Panc1 (cell line): ENCODE results near the gene CYP2E1. TPM values are rescaled to one million over a fixed set of nuclear protein-coding genes. Genes with fewer than 3 reads are reported as not detected.
A peak's percentile ranks its signal among the peaks of the same experiment; 100 is the strongest.

Experiments used
- ATAC-seq: fragments of 200-7000 bp; cut with Tn5 transposase; 2 replicates; pipeline ENCODE4 v1.9.1; 2020; ENCODE audit warnings: mild to moderate bottlenecking, moderate library complexity
- Bru-seq: library from RNA; stranded (reverse); fragments of 400-500 nt; gene quantifications from one replicate; lab custom pipeline; 2021; lab: Mats Ljungman, UMichigan
- BruChase-seq, 2 experiments: library from RNA; stranded (reverse); fragments of 400-500 nt; gene quantifications; one replicate each; lab custom pipeline; 2021; lab: Mats Ljungman, UMichigan
- BruUV-seq: library from RNA; stranded (reverse); fragments of 400-500 nt; replicated peaks from 2 replicates; lab custom pipeline; 2021; lab: Mats Ljungman, UMichigan
- CTCF ChIA-PET: fragments of 300-600 bp; sonication (Branson Sonifier 250); formaldehyde crosslinking; loops from one replicate; lab custom pipeline; 2022; ENCODE audit warnings: antibody characterized with exemption; lab: Charles Lee
- POLR2A ChIA-PET: fragments of 300-600 bp; sonication (Branson Sonifier 250); formaldehyde crosslinking; loops from one replicate; lab custom pipeline; 2022; ENCODE audit warnings: antibody characterized with exemption; lab: Charles Lee
- DNase-seq: peaks from one replicate; pipeline ENCODE4 v3.0.0-alpha.2; 2010; ENCODE audit warnings: low read depth, low spot score
- H3K27ac ChIP-seq: 2 replicates; pipeline ENCODE4 v1.5.1; 2011; ENCODE audit warnings: mild to moderate bottlenecking, low read length, inconsistent platforms
- H3K27me3 ChIP-seq: fragments of 200-500 bp; sonication (Bioruptor generic); 2 replicates; pipeline ENCODE4 v1.6.0; 2014; ENCODE audit warnings: low read length, inconsistent platforms; ENCODE audit not compliant: control insufficient read depth, insufficient read depth
- H3K36me3 ChIP-seq: fragments of 200-500 bp; sonication (Bioruptor generic); 2 replicates; pipeline ENCODE4 v1.5.1; 2014; ENCODE audit warnings: inconsistent platforms, mild to moderate bottlenecking, low read length, moderate library complexity; ENCODE audit not compliant: control insufficient read depth, insufficient read depth
- H3K4me1 ChIP-seq: 2 replicates; pipeline ENCODE4 v1.5.1; 2011; ENCODE audit warnings: inconsistent platforms, mild to moderate bottlenecking, low read length, moderate library complexity; ENCODE audit not compliant: control insufficient read depth, insufficient read depth
- H3K4me3 ChIP-seq, 2 experiments: 2 replicates each; pipeline ENCODE4 v1.5.1; 2011 to 2012; ENCODE audit warnings: low read depth in 2 of 2, low read length in 2 of 2, mild to moderate bottlenecking in 2 of 2, inconsistent platforms in 1 of 2, moderate library complexity in 1 of 2
- H3K9me3 ChIP-seq: fragments of 200-500 bp; sonication (Bioruptor generic); 2 replicates; pipeline ENCODE4 v1.5.1; 2014; ENCODE audit warnings: low read depth, mild to moderate bottlenecking, inconsistent platforms, low read length, moderate library complexity; ENCODE audit not compliant: control insufficient read depth, insufficient read depth
- CTCF ChIP-seq: fragments of 450-650 bp; IDR thresholded peaks from 2 replicates; pipeline ENCODE4 v1.5.1; 2017; ENCODE audit warnings: mild to moderate bottlenecking
- POLR2AphosphoS5 ChIP-seq: IDR thresholded peaks from 2 replicates; pipeline ENCODE4 v1.6.1; 2012; ENCODE audit warnings: mild to moderate bottlenecking, low read depth, low read length, moderate library complexity
- REST ChIP-seq, 2 experiments: IDR thresholded peaks; 2 replicates each; pipeline ENCODE4 v1.6.1; 2011 to 2012; ENCODE audit warnings: low read depth in 2 of 2, control low read depth in 1 of 2, low read length in 1 of 2, mild to moderate bottlenecking in 1 of 2, moderate library complexity in 1 of 2; ENCODE audit not compliant: insufficient read depth in 1 of 2
- SIN3A ChIP-seq: IDR thresholded peaks from 2 replicates; pipeline ENCODE4 v1.6.1; 2012; ENCODE audit warnings: low read depth, mild to moderate bottlenecking, low read length, moderate library complexity, borderline replicate concordance; ENCODE audit not compliant: insufficient read depth
- TCF7L2 ChIP-seq: IDR thresholded peaks from 2 replicates; pipeline ENCODE4 v1.6.1; 2011; ENCODE audit warnings: mild to moderate bottlenecking, low read depth, low read length, inconsistent platforms
- in situ Hi-C: cut with HindIII; loops from 2 replicates; pipeline ENCODE4 v1.10.0; 2016; ENCODE audit warnings: low sequenced_read_pairs, low pct_unique_long_range_greater_than_20kb
- intact Hi-C: fragments of 100-400 bp; cut with micrococcal nuclease; formaldehyde crosslinking; loops from one replicate; pipeline ENCODE4 v1.10.0; 2022; ENCODE audit not compliant: unreplicated experiment
- long read RNA-seq: library from polyadenylated mRNA; unstranded; transcript quantifications from one replicate; pipeline ENCODE4 v2.0.0, GENCODE V29; 2021; ENCODE audit not compliant: unreplicated experiment
- polyA plus RNA-seq: library from polyadenylated mRNA; unstranded; fragments of >200 nt; gene quantifications from one replicate; pipeline ENCODE4 v1.2.1, GENCODE V29; 2012; ENCODE audit warnings: missing spikeins; ENCODE audit not compliant: insufficient read length
- total RNA-seq: library from RNA; stranded (reverse); gene quantifications from one replicate; pipeline ENCODE4 v1.2.1, GENCODE V29; 2021; ENCODE audit not compliant: unreplicated experiment

The CYP2E1 gene
- total RNA-seq (1.1 TPM), Bru-seq, nascent RNA (percentile 23 among the genes with signal in this experiment), BruChase-seq, experiment 1, labeled RNA remaining after a 2-hour chase (percentile 36 among the genes with signal in this experiment), BruChase-seq, experiment 2, labeled RNA remaining after a 6-hour chase (percentile 24 among the genes with signal in this experiment)
- 0.40 TPM for polyA plus RNA-seq
- long read RNA-seq = 0 reads

GRCh38 chr10:133526957-133527588 lies at the start of gene CYP2E1:
TSS of gene CYP2E1 (plus strand) at chr10:133527363. CDS start at chr10:133527396, 33 bp downstream.
- H3K4me1 ChIP-seq = no peaks in the 10 kb centered on the region
- H3K27ac ChIP-seq = no peak within 1 kb of the TSS
- BruUV-seq = no TSS peak
- no peak for ATAC-seq
- DNase-seq = no peak
- H3K36me3 ChIP-seq = no peaks in the 10 kb centered on the region
- no peak for TF ChIP-seq SIN3A
- TF ChIP-seq TCF7L2 = no peak
- TF ChIP-seq CTCF = no peak
- TF ChIP-seq POLR2AphosphoS5 = no peak
- no peak for TF ChIP-seq REST (IDR thresholded peaks at IDR 0.05; ENCODE audit: insufficient read depth in 1 of 2, low read depth in 2 of 2, low read length in 1 of 2)
- peaks cover 7% of the 10 kb centered on the region; the same call in 1 of the 2 replicates for H3K27me3 ChIP-seq
- POLR2A ChIA-PET = no interaction called here
- in situ Hi-C loops (no loop called here), intact Hi-C loops (no loop called here)
- H3K9me3 ChIP-seq = peaks cover 7% of the 10 kb centered on the region; the same call in 1 of the 2 replicates
- CTCF ChIA-PET = no interaction called here
- H3K4me3 ChIP-seq = peak within 1 kb of the TSS; percentile 19 to 30; a peak in 3 of 4 replicates

- no TSS peak for BruUV-seq
- in situ Hi-C loops = no loop called here
Measured at GRCh38 chr10:133481086-133481643, 46.0 kb upstream of the CYP2E1 start.

More at GRCh38 chr10:133481086-133481643, 46.0 kb upstream of the CYP2E1 start:
- intact Hi-C loops = no loop called here
- DNase-seq (no peak), ATAC-seq (peak; percentile 73)
- H3K4me3 ChIP-seq = no peak overlapping the region
- ChIA-PET POLR2A (no interaction called here), CTCF (no interaction called here)
- no peak for TF ChIP-seq CTCF
- TF ChIP-seq POLR2AphosphoS5 = no peak
- no peak for TF ChIP-seq REST (IDR thresholded peaks at IDR 0.05; ENCODE audit: insufficient read depth in 1 of 2, low read depth in 2 of 2, low read length in 1 of 2)
- TF ChIP-seq SIN3A = no peak
- no peak for TF ChIP-seq TCF7L2
- peaks cover 22% of the 10 kb centered on the region for H3K27me3 ChIP-seq
- 0 out of 2 replicates have a peak, but pooled peaks cover 4% of the 10 kb centered on the region for H3K4me1 ChIP-seq
- no peak overlapping the region for H3K27ac ChIP-seq
- no peaks in the 10 kb centered on the region for H3K36me3 ChIP-seq
- H3K9me3 ChIP-seq = peaks cover 8% of the 10 kb centered on the region; the same call in 1 of the 2 replicates
